ENCODE measurements around the gene DIP2B. TPM values are rescaled to one million over a fixed set of nuclear protein-coding genes. Genes with fewer than 3 reads are reported as not detected.
A peak's percentile ranks its signal among the peaks of the same experiment; 100 is the strongest.

The DIP2B gene
- total RNA-seq, 1 donor from 2014 or later, result 30.2 TPM

DNA sequence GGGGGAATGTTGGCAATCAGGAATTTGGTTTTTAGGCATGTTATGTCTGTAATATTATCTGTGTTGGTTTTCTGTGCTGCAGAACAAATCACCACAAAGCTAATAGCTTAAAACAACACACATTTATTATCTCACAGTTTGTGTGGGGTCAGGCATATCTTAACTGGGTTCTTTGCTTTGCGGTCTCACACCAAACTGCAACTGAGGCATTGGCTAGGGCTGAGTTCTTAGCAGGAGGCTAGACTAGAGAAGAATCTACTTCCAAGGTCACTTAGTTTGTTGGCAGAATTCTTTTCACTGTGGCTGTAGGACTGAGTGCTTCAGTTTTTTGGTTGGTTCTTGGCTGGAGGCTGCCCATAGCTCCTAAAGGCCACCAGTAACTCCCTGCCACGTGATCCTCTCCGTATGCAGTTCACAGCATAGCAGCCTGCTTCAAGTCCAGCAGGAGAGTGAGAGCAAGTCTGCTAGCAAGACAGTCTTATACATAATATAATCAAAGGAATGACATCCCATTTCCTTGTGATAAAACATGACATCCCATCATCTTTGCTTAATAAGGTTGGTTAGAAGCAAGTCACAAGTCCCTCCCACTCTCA, 280.7 kb downstream of the DIP2B start:
- no peaks in the 10 kb centered on the region for H3K4me1 Mint-ChIP-seq (ENCODE audit: low read depth)
- DNase-seq (ENCODE audit: low spot score, unreplicated experiment), result no peak
- TF ChIP-seq, protein P1, sequence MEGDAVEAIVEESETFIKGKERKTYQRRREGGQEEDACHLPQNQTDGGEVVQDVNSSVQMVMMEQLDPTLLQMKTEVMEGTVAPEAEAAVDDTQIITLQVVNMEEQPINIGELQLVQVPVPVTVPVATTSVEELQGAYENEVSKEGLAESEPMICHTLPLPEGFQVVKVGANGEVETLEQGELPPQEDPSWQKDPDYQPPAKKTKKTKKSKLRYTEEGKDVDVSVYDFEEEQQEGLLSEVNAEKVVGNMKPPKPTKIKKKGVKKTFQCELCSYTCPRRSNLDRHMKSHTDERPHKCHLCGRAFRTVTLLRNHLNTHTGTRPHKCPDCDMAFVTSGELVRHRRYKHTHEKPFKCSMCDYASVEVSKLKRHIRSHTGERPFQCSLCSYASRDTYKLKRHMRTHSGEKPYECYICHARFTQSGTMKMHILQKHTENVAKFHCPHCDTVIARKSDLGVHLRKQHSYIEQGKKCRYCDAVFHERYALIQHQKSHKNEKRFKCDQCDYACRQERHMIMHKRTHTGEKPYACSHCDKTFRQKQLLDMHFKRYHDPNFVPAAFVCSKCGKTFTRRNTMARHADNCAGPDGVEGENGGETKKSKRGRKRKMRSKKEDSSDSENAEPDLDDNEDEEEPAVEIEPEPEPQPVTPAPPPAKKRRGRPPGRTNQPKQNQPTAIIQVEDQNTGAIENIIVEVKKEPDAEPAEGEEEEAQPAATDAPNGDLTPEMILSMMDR (IDR thresholded peaks at IDR 0.05; ENCODE audit: unreplicated experiment), result no peak
- H3K9me3 Mint-ChIP-seq (ENCODE audit: low read depth), result peaks cover 11% of the 10 kb centered on the region
- peak overlapping the region; percentile 45 for H3K27ac Mint-ChIP-seq
- H3K36me3 Mint-ChIP-seq (ENCODE audit: insufficient read depth), result peaks cover 26% of the 10 kb centered on the region
- no peak overlapping the region for H3K4me3 Mint-ChIP-seq (ENCODE audit: low read depth)
- no peaks in the 10 kb centered on the region for H3K27me3 Mint-ChIP-seq

DNA sequence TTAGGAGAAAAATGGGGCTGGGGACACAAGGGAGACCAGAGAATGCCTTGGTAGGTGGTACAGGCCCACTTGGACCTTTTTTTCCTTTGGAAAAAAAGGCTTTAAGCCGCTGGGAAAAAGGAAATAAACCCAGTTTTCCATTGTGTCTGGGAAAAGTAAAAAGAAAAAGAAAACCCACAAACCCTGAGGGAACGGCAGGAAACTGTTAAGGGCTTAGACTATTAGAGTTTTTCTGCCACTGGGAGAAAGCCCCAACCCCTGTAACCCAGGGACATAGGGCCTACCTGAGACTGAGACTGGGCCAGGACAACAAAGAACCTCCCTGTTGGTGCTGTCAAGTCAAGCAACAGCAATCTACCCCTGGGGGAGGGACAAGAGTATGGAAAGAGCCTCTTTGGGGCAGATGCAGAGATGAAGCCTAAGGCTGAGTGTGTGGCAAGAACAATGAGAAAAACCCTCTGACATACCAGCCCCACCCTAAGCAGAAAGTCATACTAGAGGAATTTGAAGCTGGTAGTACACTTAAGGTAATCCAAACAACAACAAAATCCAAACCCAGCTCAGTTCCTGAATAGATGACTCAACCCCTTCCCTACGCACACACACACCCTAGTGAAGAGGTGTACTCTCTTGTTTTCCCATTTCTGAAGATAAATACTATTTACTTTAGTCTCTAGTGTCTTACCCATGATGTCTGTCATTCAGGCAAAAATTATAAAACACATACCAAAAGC, 281.9 kb downstream of the DIP2B start:
- no peaks in the 10 kb centered on the region for H3K27me3 Mint-ChIP-seq
- peaks cover 11% of the 10 kb centered on the region for H3K9me3 Mint-ChIP-seq (ENCODE audit: low read depth)
- H3K27ac Mint-ChIP-seq, result peak overlapping the region; percentile 92
- H3K36me3 Mint-ChIP-seq (ENCODE audit: insufficient read depth), result peaks cover 26% of the 10 kb centered on the region
- TF ChIP-seq, protein P1 (IDR thresholded peaks at IDR 0.05; ENCODE audit: unreplicated experiment), result no peak
- H3K4me3 Mint-ChIP-seq (ENCODE audit: low read depth), result no peak overlapping the region
- H3K4me1 Mint-ChIP-seq (ENCODE audit: low read depth), result no peaks in the 10 kb centered on the region
- no peak for DNase-seq (ENCODE audit: low spot score, unreplicated experiment)

DNA sequence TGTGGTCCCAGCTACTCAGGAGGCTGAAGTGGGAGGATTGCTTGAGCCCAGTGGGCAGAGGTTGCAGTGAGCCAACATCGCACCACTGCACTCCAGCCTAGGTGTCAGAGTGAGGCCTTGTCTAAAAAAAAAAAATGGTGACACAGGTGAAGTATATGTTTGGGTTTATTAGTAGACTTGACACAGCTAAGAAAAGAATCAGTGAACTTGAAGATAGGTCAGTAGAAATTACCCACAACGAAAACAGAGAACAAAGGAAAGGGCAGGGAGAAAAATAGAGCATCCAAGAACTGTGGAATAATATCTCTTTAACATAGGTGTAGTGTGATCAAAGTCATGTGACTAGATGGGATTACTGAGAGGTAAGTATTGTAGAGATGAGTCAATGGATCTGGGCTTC, 282.8 kb downstream of the DIP2B start:
- peaks cover 11% of the 10 kb centered on the region for H3K9me3 Mint-ChIP-seq (ENCODE audit: low read depth)
- no peaks in the 10 kb centered on the region for H3K27me3 Mint-ChIP-seq
- TF ChIP-seq, protein P1 (IDR thresholded peaks at IDR 0.05; ENCODE audit: unreplicated experiment), result no peak
- H3K36me3 Mint-ChIP-seq (ENCODE audit: insufficient read depth), result peaks cover 24% of the 10 kb centered on the region
- H3K4me3 Mint-ChIP-seq (ENCODE audit: low read depth), result no peak overlapping the region
- no peaks in the 10 kb centered on the region for H3K4me1 Mint-ChIP-seq (ENCODE audit: low read depth)
- no peak overlapping the region for H3K27ac Mint-ChIP-seq
- DNase-seq (ENCODE audit: low spot score, unreplicated experiment), result no peak

DNA sequence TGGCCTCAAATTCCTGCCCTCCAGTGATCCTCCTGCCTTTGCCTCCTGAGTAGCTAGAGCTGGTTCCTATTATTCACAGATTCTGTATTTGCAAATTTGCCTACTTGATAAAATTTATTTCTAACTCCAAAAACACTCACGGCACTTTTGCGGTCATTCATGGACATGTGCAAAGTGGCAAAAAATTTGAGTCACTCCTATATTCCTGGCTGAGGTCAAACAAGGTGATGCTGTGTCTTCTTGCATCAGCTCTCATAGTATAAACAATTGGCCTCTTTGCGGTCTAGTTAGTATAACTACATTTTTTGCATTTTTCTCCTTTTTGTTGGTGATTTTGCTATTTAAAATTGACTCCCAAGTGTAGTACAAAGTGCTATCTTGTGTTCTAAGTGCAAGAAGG, 283.8 kb downstream of the DIP2B start:
- DNase-seq (ENCODE audit: low spot score, unreplicated experiment), result no peak
- peaks cover 24% of the 10 kb centered on the region for H3K36me3 Mint-ChIP-seq (ENCODE audit: insufficient read depth)

DNA sequence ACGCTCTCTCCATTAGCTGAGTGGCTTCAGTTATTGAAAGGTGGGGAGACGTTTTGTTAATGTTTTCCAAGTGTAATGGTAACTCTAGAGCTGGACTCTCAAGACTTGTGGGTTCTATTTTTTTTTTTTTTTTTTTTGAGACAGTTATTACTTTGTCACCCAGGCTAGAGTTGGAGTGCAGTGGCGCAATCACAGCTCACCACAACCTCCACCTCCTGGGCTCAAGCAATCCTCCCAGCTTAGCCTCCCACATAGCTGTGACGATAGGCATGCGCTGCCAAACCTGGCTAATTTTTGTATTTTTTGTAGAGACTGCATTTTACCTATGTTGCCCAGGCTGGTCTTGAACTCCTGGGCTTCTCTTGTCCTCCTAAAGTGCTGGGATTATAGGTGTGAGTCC, 285.3 kb downstream of the DIP2B start:
- H3K4me1 Mint-ChIP-seq (ENCODE audit: low read depth), result no peaks in the 10 kb centered on the region
- TF ChIP-seq, protein P1 (IDR thresholded peaks at IDR 0.05; ENCODE audit: unreplicated experiment), result no peak

More for the DNA sequence above, 283.8 kb downstream of the DIP2B start:
- Mint-ChIP-seq H3K9me3 (ENCODE audit: low read depth) (peaks cover 11% of the 10 kb centered on the region), H3K4me1 (ENCODE audit: low read depth) (no peaks in the 10 kb centered on the region), H3K27ac (peak overlapping the region; percentile 51), H3K4me3 (ENCODE audit: low read depth) (no peak overlapping the region), H3K27me3 (no peaks in the 10 kb centered on the region)
- TF ChIP-seq, protein P1 (IDR thresholded peaks at IDR 0.05; ENCODE audit: unreplicated experiment), result no peak

More for the DNA sequence above, 285.3 kb downstream of the DIP2B start:
- Mint-ChIP-seq H3K36me3 (ENCODE audit: insufficient read depth) (peaks cover 23% of the 10 kb centered on the region), H3K27me3 (no peaks in the 10 kb centered on the region), H3K4me3 (ENCODE audit: low read depth) (no peak overlapping the region), H3K9me3 (ENCODE audit: low read depth) (peaks cover 11% of the 10 kb centered on the region), H3K27ac (no peak overlapping the region)
- DNase-seq (ENCODE audit: low spot score, unreplicated experiment), result no peak

Other genes starting within 250 kb of the DIP2B start
- 39.9 and 40.9 TPM in 2 replicates for gene LIMA1, start 221.5 kb upstream of the DIP2B start, total RNA-seq
- gene FAM186A, start 108.4 kb upstream of the DIP2B start, total RNA-seq, result not detected in 2 replicates
- gene LARP4, start 104.1 kb upstream of the DIP2B start, total RNA-seq, result 58.5 and 64.2 TPM in 2 replicates

Measured in progenitor cell of endocrine pancreas (in vitro differentiated cells).